ENCODE data around the gene ARL14EPL. TPM values are rescaled to one million over a fixed set of nuclear protein-coding genes. Genes with fewer than 3 reads are reported as not detected.

ARL14EPL gene
- total and polyA plus RNA-seq, 2 donors (not counting 3 experiments of a cell fraction or from before 2014, with no cell fraction given): 0.10 to 0.58 TPM

DNA sequence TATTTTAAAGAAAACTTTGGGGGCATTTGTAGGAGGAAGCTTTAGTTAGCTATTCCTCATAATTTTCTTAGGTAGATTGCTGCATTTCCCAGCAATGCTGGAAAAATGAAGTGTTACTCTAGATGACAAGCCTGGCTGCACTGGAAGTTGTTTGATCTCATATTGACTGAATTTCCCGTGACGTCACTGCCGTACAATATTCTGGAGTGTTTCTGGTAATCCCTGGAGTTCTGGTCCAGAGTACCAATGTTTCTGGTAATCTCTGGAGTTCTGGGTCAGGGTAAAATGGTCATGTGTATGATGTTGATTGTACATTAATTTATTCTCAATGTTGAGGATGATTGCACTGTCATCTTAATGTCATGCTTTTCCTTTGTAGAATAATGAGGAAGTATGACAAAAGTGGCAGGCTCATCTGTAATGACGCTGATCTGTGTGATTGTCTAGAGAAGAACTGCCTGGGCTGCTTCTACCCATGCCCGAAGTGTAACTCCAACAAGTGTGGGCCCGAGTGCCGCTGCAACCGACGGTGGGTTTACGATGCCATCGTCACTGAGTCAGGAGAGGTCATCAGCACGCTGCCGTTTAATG is 26.2 kb downstream of the ARL14EPL start:
- H3K79me2 ChIP-seq (ENCODE audit: control insufficient read depth, insufficient read depth, low read length): no peaks in the 10 kb centered on the region
- ChIA-PET POLR2A (no interaction called here), CTCF (interaction anchor here (1.0 to 1.5 kb wide), 3 partner anchors 10 to 171 kb away, joined by 3 to 10 read pairs (median 4); no protein-coding TSS in a partner anchor)
- intact Hi-C loops (cut with micrococcal nuclease) (no loop called here), dilution Hi-C loops (cut with MboI; ENCODE audit: extremely low pct_ligation_motif_present, low sequenced_read_pairs) (no loop called here)
- no peak overlapping the region for H3K9ac ChIP-seq (replicated peaks; ENCODE audit: extremely low read depth, insufficient read depth, low read length)
- H2AFZ ChIP-seq (ENCODE audit: low read depth, low read length): no peak overlapping the region
- no peaks in the 10 kb centered on the region for H3K9me1 ChIP-seq (replicated peaks; ENCODE audit: control insufficient read depth, extremely low read depth, insufficient read depth, low read length)
- H3K4me1 ChIP-seq (ENCODE audit: control insufficient read depth, extremely low read depth, insufficient read depth, low read length): no peaks in the 10 kb centered on the region
- no TSS peak for BruUV-seq (replicated peaks)
- DNase-seq (ENCODE audit: low read depth, low spot score) (no peak), FAIRE-seq (no peak)
- H3K9me3 ChIP-seq (replicated peaks; ENCODE audit: control insufficient read depth, insufficient read depth, low read length): no peaks in the 10 kb centered on the region
- H3K36me3 ChIP-seq (ENCODE audit: control insufficient read depth in 2 of 2, extremely low read depth in 1 of 2, insufficient read depth in 2 of 2, low read length in 2 of 2): no peaks in the 10 kb centered on the region
- H4K20me1 ChIP-seq (replicated peaks; ENCODE audit: control insufficient read depth, extremely low read depth, insufficient read depth, low read length): no peaks in the 10 kb centered on the region
- no peak overlapping the region for H3K4me2 ChIP-seq (ENCODE audit: insufficient read depth, low read length)
- peaks cover 6 to 15% of the 10 kb centered on the region in 2 experiments for H3K27me3 ChIP-seq (ENCODE audit: control insufficient read depth in 2 of 2, insufficient read depth in 2 of 2, low read length in 2 of 2)
- H3K27ac ChIP-seq (ENCODE audit: insufficient read depth, low read depth, low read length): no peak overlapping the region
- TF ChIP-seq JUN (IDR thresholded peaks at IDR 0.05; ENCODE audit: borderline replicate concordance, insufficient read depth, insufficient read length, low read depth) (no peak), POLR2A (IDR thresholded peaks at IDR 0.05; ENCODE audit: low read depth, low read length) (no peak), MYC (IDR thresholded peaks at IDR 0.05; ENCODE audit: low read depth, low read length) (no peak), FOS (IDR thresholded peaks at IDR 0.05; ENCODE audit: borderline replicate concordance, insufficient read depth, low read length) (no peak), POLR2AphosphoS5 (IDR thresholded peaks at IDR 0.05; ENCODE audit: insufficient read depth, low read depth, low read length) (no peak), EZH2 (IDR thresholded peaks at IDR 0.05; ENCODE audit: borderline replicate concordance, low read depth, low read length, severe bottlenecking) (no peak), GATA2 (IDR thresholded peaks at IDR 0.05; ENCODE audit: insufficient read depth, insufficient read length, low read depth, low read length) (no peak)
- TF ChIP-seq, protein P1, sequence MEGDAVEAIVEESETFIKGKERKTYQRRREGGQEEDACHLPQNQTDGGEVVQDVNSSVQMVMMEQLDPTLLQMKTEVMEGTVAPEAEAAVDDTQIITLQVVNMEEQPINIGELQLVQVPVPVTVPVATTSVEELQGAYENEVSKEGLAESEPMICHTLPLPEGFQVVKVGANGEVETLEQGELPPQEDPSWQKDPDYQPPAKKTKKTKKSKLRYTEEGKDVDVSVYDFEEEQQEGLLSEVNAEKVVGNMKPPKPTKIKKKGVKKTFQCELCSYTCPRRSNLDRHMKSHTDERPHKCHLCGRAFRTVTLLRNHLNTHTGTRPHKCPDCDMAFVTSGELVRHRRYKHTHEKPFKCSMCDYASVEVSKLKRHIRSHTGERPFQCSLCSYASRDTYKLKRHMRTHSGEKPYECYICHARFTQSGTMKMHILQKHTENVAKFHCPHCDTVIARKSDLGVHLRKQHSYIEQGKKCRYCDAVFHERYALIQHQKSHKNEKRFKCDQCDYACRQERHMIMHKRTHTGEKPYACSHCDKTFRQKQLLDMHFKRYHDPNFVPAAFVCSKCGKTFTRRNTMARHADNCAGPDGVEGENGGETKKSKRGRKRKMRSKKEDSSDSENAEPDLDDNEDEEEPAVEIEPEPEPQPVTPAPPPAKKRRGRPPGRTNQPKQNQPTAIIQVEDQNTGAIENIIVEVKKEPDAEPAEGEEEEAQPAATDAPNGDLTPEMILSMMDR (IDR thresholded peaks at IDR 0.05; ENCODE audit: extremely low read depth in 1 of 2, insufficient read depth in 1 of 2, low read depth in 1 of 2, low read length in 2 of 2): no peak
- TF ChIP-seq, protein P2, sequence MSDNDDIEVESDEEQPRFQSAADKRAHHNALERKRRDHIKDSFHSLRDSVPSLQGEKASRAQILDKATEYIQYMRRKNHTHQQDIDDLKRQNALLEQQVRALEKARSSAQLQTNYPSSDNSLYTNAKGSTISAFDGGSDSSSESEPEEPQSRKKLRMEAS (IDR thresholded peaks at IDR 0.05; ENCODE audit: insufficient read depth, insufficient read length): no peak
- no peak overlapping the region for H3K4me3 ChIP-seq (replicated peaks in 1 of 3; ENCODE audit: insufficient read depth in 1 of 3, low read depth in 1 of 3, low read length in 3 of 3)
